Lower leg skin (tissue), 4 donors: Measurements from ENCODE around the gene WASHC2C. TPM values are rescaled to one million over a fixed set of nuclear protein-coding genes. Genes with fewer than 3 reads are reported as not detected.
"Not testable (repeated sequence)": the region's sequence is repeated elsewhere in the genome, so short reads cannot be mapped to it uniquely, and the experiment has no call there.

Source experiments
- DNase-seq, 2 donors: peaks; one replicate each; pipeline ENCODE4 v3.0.0-alpha.2; 2019; ENCODE audit warnings: low spot score in 2 of 2
- H3K4me3 ChIP-seq: fragments of 200-600 bp; sonication (generic); 2 replicates; pipeline ENCODE4 v1.5.1; 2017; ENCODE audit warnings: mild to moderate bottlenecking, low read depth; ENCODE audit not compliant: poor library complexity, severe bottlenecking
- WGBS, 2 donors: methylation state at CpG; one replicate each; pipeline ENCODE4 v1.1.5; 2018; 5-methylcytosine and 5-hydroxymethylcytosine counted together
- intact Hi-C: fragments of 100-400 bp; cut with DNase I; formaldehyde crosslinking; loops from one replicate; pipeline ENCODE4 v1.15.0; 2023; ENCODE audit warnings: low total_unique reads
- total RNA-seq, 4 donors: library from RNA; depleted of rRNA; stranded (reverse); fragments of >200 nt; gene quantifications; one replicate each; pipeline ENCODE4 v1.1.0, GENCODE V29; 2016

WASHC2C gene
- total RNA-seq, 4 donors from 2014 or later = 26.5 to 30.8 (median 29.5) TPM

DNA sequence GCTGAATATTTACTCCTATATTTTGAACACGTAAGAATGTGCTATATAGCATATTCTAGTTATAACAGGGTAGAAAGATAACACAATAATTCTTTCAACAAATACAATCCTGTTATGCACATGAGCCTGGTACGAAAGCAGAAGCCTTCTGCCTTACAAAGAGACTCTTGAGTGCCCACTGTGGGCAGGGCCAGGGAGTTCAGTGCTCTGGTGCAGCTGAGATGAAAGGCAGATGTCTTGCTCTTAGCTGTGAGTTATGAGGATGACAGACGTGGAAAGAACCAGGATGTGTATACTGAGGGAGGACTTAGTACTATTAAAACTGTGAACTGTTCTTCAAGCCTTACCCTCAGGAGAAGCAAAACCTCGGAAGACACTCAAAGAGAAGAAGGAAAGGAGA, 24.1 kb downstream of the WASHC2C start:
- DNase-seq, intact Hi-C loops: not testable (repeated sequence)
- 93 to 94% methylated on average over 2 to 3 of the region's 4 CpGs for WGBS, 2 donors

DNA sequence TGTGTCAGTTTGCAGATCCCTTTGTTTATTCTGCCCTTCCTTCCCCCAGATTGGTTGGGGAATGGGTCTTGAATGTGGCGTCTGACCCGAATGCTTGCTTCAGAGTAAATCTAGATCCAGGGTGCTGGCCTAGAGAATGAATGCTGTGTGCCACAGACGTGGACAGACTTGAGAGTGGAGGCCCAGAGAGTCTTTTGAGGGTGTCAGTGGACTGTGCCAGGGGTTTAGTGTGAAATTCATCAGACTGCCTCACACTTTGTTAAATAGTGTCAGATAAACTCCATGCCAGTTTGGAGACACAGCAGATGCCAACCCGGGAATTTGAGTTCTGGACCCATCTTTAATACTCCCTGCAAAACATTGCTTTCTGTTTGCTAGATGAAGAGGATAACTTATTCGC, 25.1 kb downstream of the WASHC2C start:
- intact Hi-C loops, DNase-seq, H3K4me3 ChIP-seq: not testable (repeated sequence)
- WGBS, 2 donors = 96% methylated on average over 4 of the region's 5 CpGs

More for the DNA sequence above, 24.1 kb downstream of the WASHC2C start:
- H3K4me3 ChIP-seq = not testable (repeated sequence)

DNA sequence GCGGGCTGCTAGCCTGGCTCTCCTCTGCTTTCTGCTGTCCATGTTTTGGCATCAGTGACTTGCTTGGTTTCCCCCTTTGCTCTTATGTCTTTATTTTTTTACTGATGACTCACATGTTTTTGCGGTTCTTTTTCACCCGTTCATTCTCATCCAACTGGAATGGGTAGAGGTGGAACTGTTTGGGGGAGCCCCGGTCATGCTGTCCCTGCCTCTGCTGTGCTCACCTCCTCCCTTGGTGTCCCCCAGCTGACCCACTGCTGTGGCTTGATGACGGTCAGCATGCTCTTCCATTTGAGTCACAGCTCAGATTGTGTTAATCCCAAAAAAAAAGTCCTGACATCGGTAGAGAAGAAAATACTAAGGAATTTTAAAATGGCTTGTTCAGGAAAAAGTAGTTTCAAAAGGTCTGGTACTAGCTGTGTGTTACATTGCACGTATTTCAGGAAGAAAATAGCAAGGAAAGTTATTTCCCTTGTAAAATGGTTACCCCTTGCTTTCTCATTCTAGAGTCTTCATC, 27.0 kb downstream of the WASHC2C start:
- DNase-seq, intact Hi-C loops, H3K4me3 ChIP-seq: not testable (repeated sequence)
- WGBS, 2 donors = 89 to 95% methylated on average over 7 of the region's 7 CpGs

DNA sequence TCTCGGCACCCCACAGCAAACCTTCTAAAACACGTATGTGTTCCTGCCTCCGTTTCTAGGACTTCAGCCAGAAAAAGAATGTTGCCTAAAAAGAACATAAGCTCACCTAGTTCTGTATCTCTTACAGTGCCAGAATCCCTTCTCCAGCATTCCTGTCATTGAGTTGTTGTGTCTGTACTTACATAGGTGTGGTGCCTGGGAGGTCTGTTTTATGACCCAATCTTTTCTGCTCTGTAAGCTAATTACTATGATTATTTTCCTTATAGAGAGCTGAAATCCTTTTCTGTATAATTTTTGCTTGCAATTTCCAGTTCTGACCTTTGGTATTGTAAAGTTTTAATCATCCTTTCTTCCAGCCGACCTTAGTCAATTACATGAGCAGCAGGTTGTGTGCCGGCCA, 28.0 kb downstream of the WASHC2C start:
- DNase-seq, intact Hi-C loops, H3K4me3 ChIP-seq: not testable (repeated sequence)
- 87 to 90% methylated on average over 5 of the region's 5 CpGs for WGBS, 2 donors

DNA sequence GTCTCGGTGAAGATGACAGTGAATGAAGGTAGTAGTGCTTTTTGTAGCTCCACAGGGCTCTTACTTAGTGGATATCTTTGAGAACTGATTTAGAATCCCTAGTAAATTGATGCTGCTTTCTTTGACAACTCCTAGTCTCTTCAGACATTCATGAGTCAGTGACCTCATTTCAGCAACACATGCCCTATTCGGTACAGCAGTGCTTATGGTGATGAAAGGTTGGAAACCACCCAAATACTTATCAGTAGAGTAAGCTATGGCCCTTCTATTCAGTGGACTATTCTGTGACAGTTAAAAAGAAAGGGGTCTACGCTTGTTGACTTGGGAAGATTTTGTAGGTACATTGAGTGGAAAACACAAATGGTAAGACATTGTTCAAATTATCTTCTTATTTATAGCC, 29.0 kb downstream of the WASHC2C start:
- H3K4me3 ChIP-seq, DNase-seq, intact Hi-C loops: not testable (repeated sequence)
- 100% methylated on average over 1 of the region's 3 CpGs for WGBS, 2 donors

DNA sequence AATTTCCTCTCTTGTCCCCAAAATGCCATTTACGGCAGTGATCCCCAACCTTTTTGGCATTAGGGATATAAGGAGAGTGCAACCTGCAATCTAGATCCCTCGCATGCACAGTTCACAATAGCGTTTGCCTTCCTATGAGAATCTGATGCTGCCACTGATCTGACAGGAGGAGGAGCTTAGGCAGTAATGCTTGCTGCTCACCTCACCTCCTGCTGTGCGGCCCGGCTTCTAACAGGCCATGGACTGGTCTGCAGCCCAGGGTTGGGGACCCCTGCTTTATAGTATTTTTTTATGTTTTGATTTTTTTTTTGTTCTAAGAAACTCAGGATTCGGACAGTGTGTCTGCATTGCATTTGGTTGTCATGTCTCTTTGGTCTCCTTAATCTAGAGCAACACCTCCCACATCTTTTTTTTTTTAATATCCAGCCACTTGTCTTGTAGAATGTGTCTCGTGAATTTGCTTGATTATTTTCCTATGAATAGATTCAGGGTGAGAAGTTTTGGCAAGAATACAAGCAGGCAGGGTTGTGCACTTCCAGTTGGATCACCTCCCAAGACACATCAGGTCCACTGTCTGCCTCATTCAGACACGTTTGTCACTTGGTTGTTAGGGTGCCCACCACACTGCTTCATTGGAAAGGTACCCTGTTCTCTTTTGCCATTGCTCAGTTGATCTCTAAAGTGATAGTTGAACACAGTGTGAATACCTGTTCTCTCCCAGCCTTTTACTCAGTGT, 30.8 kb downstream of the WASHC2C start:
- WGBS, 2 donors = 86 to 89% methylated on average over 8 of the region's 8 CpGs
- intact Hi-C loops, H3K4me3 ChIP-seq, DNase-seq: not testable (repeated sequence)

DNA sequence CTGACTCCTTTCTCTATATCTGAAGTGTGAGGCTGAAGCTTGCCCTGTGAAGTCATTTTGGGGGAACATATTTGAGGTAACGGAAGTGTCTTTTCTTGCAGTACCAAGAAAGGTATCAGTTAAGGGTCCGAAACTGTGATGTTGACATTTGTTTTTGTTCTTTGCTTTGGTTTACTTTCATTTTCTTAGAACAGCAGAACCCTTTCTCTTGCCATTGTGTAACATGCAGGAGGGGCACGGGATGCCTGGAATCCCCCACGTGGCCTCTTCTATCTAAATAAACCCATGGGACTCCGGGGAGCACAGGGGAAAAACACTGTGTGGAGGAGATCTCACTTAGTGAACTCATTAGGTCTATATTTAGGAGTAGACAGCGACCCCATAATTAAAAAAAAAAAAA, 34.6 kb downstream of the WASHC2C start:
- H3K4me3 ChIP-seq, DNase-seq, intact Hi-C loops: not testable (repeated sequence)
- WGBS, 2 donors = 84 to 89% methylated on average over 6 of the region's 6 CpGs

DNA sequence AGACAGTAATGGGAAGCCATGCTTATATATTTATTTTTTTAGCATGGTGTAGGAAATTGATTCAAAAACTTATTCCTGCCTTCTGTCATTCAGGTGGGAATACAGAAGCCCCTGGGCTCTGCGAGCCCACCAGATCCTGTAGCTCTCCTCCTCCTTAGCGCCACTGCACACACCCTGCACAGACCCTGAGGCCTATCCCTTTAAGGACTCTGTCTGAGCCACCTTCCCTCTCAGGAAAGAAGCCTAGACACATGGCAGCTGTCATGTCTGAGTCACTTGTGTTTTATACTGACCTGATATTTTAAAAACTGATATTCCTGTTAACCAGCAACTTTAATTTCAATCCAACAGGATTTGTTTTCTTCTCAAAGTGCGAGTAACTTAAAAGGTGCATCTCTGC, 36.0 kb downstream of the WASHC2C start:
- H3K4me3 ChIP-seq, DNase-seq, intact Hi-C loops: not testable (repeated sequence)
- WGBS, 2 donors = 83 to 100% methylated on average over 2 of the region's 3 CpGs

DNA sequence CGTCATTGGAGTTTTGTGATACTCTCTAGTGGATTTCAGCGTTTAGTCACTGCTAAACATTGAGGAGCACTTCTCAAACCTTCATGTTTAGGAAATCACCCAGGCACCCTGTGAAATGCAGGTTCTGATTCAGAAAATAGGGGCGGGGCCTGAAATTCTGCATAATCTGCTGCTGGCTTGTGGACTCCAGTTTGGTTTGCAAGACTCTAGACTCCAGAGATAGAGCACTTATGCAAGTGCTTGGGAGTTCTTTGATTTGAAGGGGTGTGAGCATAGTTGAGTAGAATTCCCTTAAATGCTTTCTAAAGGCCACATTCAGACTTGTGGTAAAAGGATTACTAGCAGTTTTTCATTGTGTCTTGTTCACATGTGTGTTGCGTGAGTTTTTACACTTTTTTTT, 41.3 kb downstream of the WASHC2C start:
- not testable (repeated sequence) for DNase-seq
- WGBS, 2 donors = 92 to 96% methylated on average over 4 of the region's 4 CpGs

DNA sequence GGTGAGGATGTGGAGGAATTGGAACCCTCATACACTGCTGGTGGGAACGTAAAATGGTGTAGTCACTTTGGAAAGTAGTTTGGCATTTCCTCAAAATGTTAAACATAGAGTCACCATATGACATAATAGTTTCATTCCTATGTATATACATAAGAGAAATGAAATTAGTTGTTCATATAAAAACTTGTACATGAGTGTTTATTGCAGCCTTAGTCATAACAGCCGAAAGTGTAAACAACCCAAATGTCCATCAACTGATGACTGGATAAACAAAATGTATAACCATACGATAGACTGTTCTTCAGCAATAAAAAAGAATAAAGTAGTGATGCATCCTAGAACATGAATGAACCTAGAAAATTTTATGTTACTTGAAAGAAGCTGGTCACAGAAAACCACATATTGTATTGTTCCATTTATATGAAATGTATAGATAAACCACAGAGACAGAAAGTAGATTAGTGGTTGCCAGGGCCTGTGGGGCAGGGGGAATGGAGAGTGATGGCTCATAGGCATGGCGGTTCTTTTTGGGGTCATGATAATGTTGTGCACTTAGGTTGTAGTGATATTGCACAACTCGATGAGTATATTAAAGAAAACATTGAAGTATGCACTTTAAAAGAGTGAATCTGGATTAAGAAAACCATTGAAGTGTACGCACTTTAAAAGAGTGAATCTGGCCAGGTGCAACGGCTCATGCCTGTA, 44.8 kb downstream of the WASHC2C start:
- H3K4me3 ChIP-seq, intact Hi-C loops: not testable (repeated sequence)
- 86 to 96% methylated on average over 5 to 6 of the region's 7 CpGs for WGBS, 2 donors

More for the DNA sequence above, 41.3 kb downstream of the WASHC2C start:
- H3K4me3 ChIP-seq, intact Hi-C loops: not testable (repeated sequence)

DNA sequence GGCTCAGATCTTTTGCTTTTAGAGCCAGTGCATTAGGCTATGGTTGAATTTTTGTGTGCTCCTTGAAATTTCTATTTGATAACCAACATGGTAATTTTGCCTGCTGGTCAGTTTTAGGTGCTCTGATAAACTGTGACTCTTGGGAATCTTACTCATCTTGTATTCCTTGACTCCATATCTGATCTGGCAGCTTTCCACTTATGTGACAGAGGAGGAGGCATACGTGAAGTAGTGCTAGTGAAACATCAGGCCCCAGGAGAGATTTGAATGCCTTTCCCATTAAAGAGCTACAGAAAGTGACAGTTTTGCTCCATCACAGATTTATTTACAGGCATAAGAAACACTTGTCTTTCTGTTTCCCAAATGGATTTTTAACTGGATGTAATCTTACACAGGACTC, 59.2 kb downstream of the WASHC2C start:
- 29 to 63% methylated on average over 1 of the region's 1 CpG for WGBS, 2 donors
- DNase-seq, intact Hi-C loops, H3K4me3 ChIP-seq: not testable (repeated sequence)

More for the DNA sequence above, 44.8 kb downstream of the WASHC2C start:
- not testable (repeated sequence) for DNase-seq

DNA sequence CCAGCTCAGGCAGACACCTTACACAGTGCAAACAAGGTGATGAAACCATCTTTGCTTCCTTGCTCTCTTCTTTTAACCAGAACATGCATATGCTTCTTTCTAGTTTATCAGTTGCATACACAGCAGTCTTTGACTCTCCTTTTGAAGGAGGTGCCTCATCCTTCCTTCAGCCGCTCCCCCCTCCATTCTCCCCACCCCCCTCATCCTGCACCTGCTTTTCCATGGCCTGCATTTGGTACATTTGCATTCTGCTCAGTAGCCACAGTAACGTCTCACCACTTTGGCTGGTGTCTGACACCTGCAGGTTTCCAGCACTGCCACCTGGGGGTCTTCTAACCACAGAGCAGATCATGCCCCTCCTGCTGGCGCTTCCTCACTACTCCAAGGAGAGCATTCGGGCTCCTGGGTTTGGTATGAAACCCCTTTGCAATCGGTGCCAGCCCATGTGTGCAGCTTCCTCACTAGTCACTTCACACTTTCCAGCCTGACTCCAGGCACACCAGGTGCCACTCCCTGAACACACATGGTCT, 60.2 kb downstream of the WASHC2C start:
- H3K4me3 ChIP-seq, intact Hi-C loops, DNase-seq: not testable (repeated sequence)
- 68 to 70% methylated on average over 2 of the region's 5 CpGs for WGBS, 2 donors

DNA sequence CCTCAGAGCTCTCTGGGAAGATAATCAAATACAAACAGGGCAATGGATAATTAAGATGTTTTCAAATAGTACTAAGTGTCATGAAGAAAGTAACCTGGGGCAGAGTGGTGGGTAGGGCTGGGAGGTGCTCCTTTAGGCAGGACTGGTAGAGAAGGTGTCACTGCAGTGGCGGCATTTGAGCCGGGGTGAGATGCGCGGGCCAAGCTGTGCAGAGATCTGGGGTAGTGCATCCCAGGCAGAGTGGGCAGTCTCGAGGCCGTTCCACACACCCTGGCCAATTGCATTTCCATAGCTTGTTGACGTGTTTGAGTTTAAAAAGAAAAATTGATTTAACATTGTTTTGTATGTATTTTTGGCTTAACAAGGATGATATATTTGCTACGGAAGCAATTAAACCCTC, 62.9 kb downstream of the WASHC2C start:
- H3K4me3 ChIP-seq, DNase-seq, intact Hi-C loops: not testable (repeated sequence)
- WGBS, 2 donors = 95 to 97% methylated on average over 8 of the region's 8 CpGs

DNA sequence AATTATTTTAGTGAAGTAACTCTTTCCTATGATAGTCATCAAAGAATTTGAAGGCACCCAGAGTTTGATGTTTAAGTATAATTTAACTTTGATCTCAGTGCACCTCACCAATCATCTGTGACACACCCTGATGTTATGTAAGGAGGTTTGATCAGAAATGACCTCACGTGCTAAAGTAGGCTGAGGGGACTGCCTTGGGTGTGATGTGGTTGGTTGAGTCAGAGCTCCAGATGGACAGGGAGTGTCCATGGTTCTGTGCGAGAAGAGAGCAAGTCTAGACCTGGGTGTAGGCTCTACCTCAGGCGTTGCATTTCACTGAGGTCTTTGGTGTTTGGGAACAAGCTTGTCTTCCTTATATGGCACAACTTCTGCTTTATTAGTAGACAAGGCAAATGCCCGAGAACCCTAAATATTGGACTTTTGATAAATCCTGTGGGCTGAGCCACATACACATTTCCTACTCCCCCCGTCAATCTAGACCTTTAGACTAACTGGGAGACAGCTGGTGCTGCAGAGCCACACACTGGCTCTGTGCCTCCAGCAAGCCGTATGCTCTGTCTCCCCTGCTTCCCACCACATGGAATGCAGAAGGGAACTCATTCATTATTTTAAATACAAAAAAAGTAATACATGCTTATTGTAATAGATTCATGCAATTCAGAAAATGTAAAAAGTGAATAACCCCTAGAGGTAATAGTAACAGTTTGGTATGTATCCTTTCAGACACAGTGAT, 63.8 kb downstream of the WASHC2C start:
- H3K4me3 ChIP-seq, intact Hi-C loops, DNase-seq: not testable (repeated sequence)
- WGBS, 2 donors = 70 to 76% methylated on average over 4 to 6 of the region's 6 CpGs
